GM12878 (cell line): ENCODE measurements around the gene CHRDL2. TPM values are rescaled to one million over a fixed set of nuclear protein-coding genes. Genes with fewer than 3 reads are reported as not detected.

Source experiments
- BMI1 ChIP-seq: fragments of 450-650 bp; IDR thresholded peaks from 2 replicates; pipeline ENCODE4 v1.6.1; 2016; ENCODE audit warnings: mild to moderate bottlenecking, moderate library complexity, borderline replicate concordance
- E2F8 ChIP-seq: fragments of 450-650 bp; IDR thresholded peaks from 2 replicates; pipeline ENCODE4 v1.6.1; 2018; ENCODE audit warnings: mild to moderate bottlenecking, low read depth, moderate library complexity; ENCODE audit not compliant: partially characterized antibody
- EP300 ChIP-seq, 2 experiments: fragments of 150-350 bp in 1 of 2; IDR thresholded peaks; 2 replicates each; pipeline ENCODE4 v1.6.1; 2011 to 2012; ENCODE audit warnings: low read depth in 2 of 2, low read length in 2 of 2, borderline replicate concordance in 1 of 2, improper control_type of control experiment in 1 of 2, inconsistent platforms in 1 of 2; ENCODE audit not compliant: control insufficient read depth in 1 of 2
- MTA3 ChIP-seq: IDR thresholded peaks from 2 replicates; pipeline ENCODE4 v1.6.1; 2012; ENCODE audit warnings: low read length, inconsistent platforms, borderline replicate concordance
- NFXL1 ChIP-seq: fragments of 450-650 bp; IDR thresholded peaks from 2 replicates; pipeline ENCODE4 v1.6.1; 2017; ENCODE audit warnings: antibody characterized with exemption, mild to moderate bottlenecking, borderline replicate concordance
- ZBTB11 ChIP-seq: fragments of 450-650 bp; formaldehyde crosslinking; IDR thresholded peaks from 2 replicates; pipeline ENCODE4 v1.5.0; 2022; ENCODE audit warnings: mild to moderate bottlenecking, missing genetic modification characterization
- ZNF384 ChIP-seq: IDR thresholded peaks from 2 replicates; pipeline ENCODE4 v1.6.1; 2012; ENCODE audit warnings: low read depth, mild to moderate bottlenecking, low read length, improper control_type of control experiment, borderline replicate concordance
- polyA plus RNA-seq, 11 experiments: library from polyadenylated mRNA; depleted of rRNA in 4 of 11; unstranded in 6 of 11; stranded (reverse) in 5 of 11; fragments of >200 nt; fragmentation: Nextera tagmentation in 4 of 11; fragmentation: Illumina TruSeq in 1 of 11; extraction: Ambion mirVana in 4 of 11; extraction: Trizol in 1 of 11; gene quantifications; 1 replicate in 1 of 11; 2 replicates in 10 of 11; pipeline versions ENCODE4 v1.2.1 to v1.2.3, GENCODE V29; 2011 to 2016; ENCODE audit warnings: inconsistent platforms in 2 of 11, missing spikeins in 2 of 11, low read depth in 1 of 11
- total RNA-seq, 4 experiments: library from RNA; depleted of rRNA in 3 of 4; stranded (reverse); fragments of >200 nt in 3 of 4; fragmentation: Illumina TruSeq in 1 of 4; extraction: Trizol in 1 of 4; gene quantifications; 2 replicates each; pipeline versions ENCODE4 v1.2.1 to v1.2.3, GENCODE V29; 2013 to 2021

CHRDL2 gene
- total and polyA plus RNA-seq, 10 of the 15 experiments (the other 5 are each of a cell fraction or from before 2014, with no cell fraction given) = not detected

GRCh38 chr11:74713686-74714085 lies 17.5 kb downstream of the CHRDL2 start (continued):
- TF ChIP-seq ZBTB11 (no peak), ZNF384 (no peak), NFXL1 (no peak), E2F8 (no peak), BMI1 (no peak), MTA3 (no peak), EP300 (IDR thresholded peaks at IDR 0.05; ENCODE audit: borderline replicate concordance in 1 of 2, control insufficient read depth in 1 of 2, low read depth in 2 of 2, low read length in 2 of 2) (no peak)
